IMR-90 (cell line): ENCODE measurements around the gene KRT78. TPM values are rescaled to one million over a fixed set of nuclear protein-coding genes. Genes with fewer than 3 reads are reported as not detected.

Experiments used
- ATAC-seq: fragments of 200-7000 bp; cut with Tn5 transposase; 2 replicates; pipeline ENCODE4 v1.9.1; 2020; ENCODE audit warnings: low read depth, mild to moderate bottlenecking, moderate library complexity
- BruUV-seq: library from RNA; stranded (reverse); fragments of 400-500 nt; replicated peaks from 2 replicates; lab custom pipeline; 2021; lab: Mats Ljungman, UMichigan
- CTCF ChIA-PET: fragments of 300-600 bp; formaldehyde crosslinking; extraction: SDS; loops from one replicate; lab custom pipeline; 2021; ENCODE audit warnings: antibody characterized with exemption; lab: Yijun Ruan, JAX
- POLR2A ChIA-PET: fragments of 300-600 bp; sonication (Branson Sonifier 250); formaldehyde crosslinking; loops from one replicate; lab custom pipeline; 2022; ENCODE audit warnings: antibody characterized with exemption; ENCODE audit not compliant: unreplicated experiment; lab: Charles Lee
- DNase-seq: peaks from one replicate; pipeline ENCODE4 v3.0.0; 2013
- H2AFZ ChIP-seq: replicated peaks from 2 replicates; pipeline ENCODE3; 2013; ENCODE audit warnings: low read length, mild to moderate bottlenecking; ENCODE audit not compliant: poor library complexity
- H2AK5ac ChIP-seq: 2 replicates; pipeline ENCODE4 v1.6.1; 2013; ENCODE audit warnings: low read depth, low read length, inconsistent platforms
- H2AK9ac ChIP-seq: replicated peaks from 2 replicates; pipeline ENCODE3; 2013; ENCODE audit warnings: mild to moderate bottlenecking, low read depth, low read length, moderate library complexity; ENCODE audit not compliant: poor library complexity
- H2BK120ac ChIP-seq: 2 replicates; pipeline ENCODE4 v1.6.1; 2013; ENCODE audit warnings: low read depth, low read length, inconsistent platforms
- H2BK15ac ChIP-seq: 3 replicates; pipeline ENCODE4 v1.6.1; 2013; ENCODE audit warnings: low read depth, low read length, inconsistent platforms
- H2BK20ac ChIP-seq: 2 replicates; pipeline ENCODE4 v1.6.1; 2013; ENCODE audit warnings: low read depth, mild to moderate bottlenecking, inconsistent platforms, low read length, moderate library complexity
- H2BK5ac ChIP-seq: 2 replicates; pipeline ENCODE4 v1.6.1; 2013; ENCODE audit warnings: mild to moderate bottlenecking, low read depth, low read length, inconsistent platforms; ENCODE audit not compliant: poor library complexity, severe bottlenecking
- H3K14ac ChIP-seq: replicated peaks from 2 replicates; pipeline ENCODE4 v1.6.1; 2013; ENCODE audit warnings: low read depth, low read length, inconsistent platforms
- H3K18ac ChIP-seq: 2 replicates; pipeline ENCODE4 v1.6.1; 2013; ENCODE audit warnings: low read depth, low read length, control low read depth
- H3K23ac ChIP-seq: 2 replicates; pipeline ENCODE4 v1.6.1; 2013; ENCODE audit warnings: low read depth, low read length, inconsistent platforms
- H3K27ac ChIP-seq: 2 replicates; pipeline ENCODE4 v1.5.1; 2013; ENCODE audit warnings: mild to moderate bottlenecking, control low read depth, low read length; ENCODE audit not compliant: insufficient read depth
- H3K27me3 ChIP-seq: 2 replicates; pipeline ENCODE4 v1.6.1; 2013; ENCODE audit warnings: low read length; ENCODE audit not compliant: control insufficient read depth, insufficient read depth
- H3K36me3 ChIP-seq: 2 replicates; pipeline ENCODE4 v1.6.1; 2013; ENCODE audit warnings: low read length, mixed read lengths; ENCODE audit not compliant: control insufficient read depth, insufficient read depth
- H3K4ac ChIP-seq: 2 replicates; pipeline ENCODE4 v1.6.1; 2013; ENCODE audit warnings: low read depth, low read length, inconsistent platforms
- H3K4me1 ChIP-seq: 2 replicates; pipeline ENCODE4 v1.6.1; 2013; ENCODE audit warnings: low read length, mixed read lengths; ENCODE audit not compliant: control insufficient read depth, insufficient read depth
- H3K4me2 ChIP-seq: 2 replicates; pipeline ENCODE4 v1.6.1; 2013; ENCODE audit warnings: low read depth, mild to moderate bottlenecking, control low read depth, low read length, moderate library complexity
- H3K4me3 ChIP-seq: 2 replicates; pipeline ENCODE4 v1.5.1; 2013; ENCODE audit warnings: low read depth, mild to moderate bottlenecking, control low read depth, low read length, moderate library complexity; ENCODE audit not compliant: insufficient read depth
- H3K56ac ChIP-seq: 2 replicates; pipeline ENCODE4 v1.6.1; 2013; ENCODE audit warnings: low read length, inconsistent platforms; ENCODE audit not compliant: insufficient read depth; ENCODE audit errors: extremely low read depth
- H3K79me1 ChIP-seq, 2 experiments: 2 replicates each; pipeline ENCODE4 v1.6.1; 2013; ENCODE audit warnings: low read length in 2 of 2, inconsistent platforms in 1 of 2, low read depth in 1 of 2
- H3K9ac ChIP-seq: 2 replicates; pipeline ENCODE4 v1.6.1; 2013; ENCODE audit warnings: low read depth, low read length, control low read depth
- H3K9me1 ChIP-seq: 2 replicates; pipeline ENCODE4 v1.6.1; 2013; ENCODE audit warnings: low read length, inconsistent platforms; ENCODE audit not compliant: insufficient read depth
- H3K9me3 ChIP-seq: 2 replicates; pipeline ENCODE4 v1.6.1; 2013; ENCODE audit warnings: low read length; ENCODE audit not compliant: control insufficient read depth, insufficient read depth
- H4K20me1 ChIP-seq: 2 replicates; pipeline ENCODE4 v1.6.1; 2013; ENCODE audit warnings: low read length, inconsistent platforms; ENCODE audit not compliant: insufficient read depth
- H4K5ac ChIP-seq: 2 replicates; pipeline ENCODE4 v1.6.1; 2013; ENCODE audit warnings: mild to moderate bottlenecking, low read depth, low read length, control low read depth
- H4K8ac ChIP-seq, 2 experiments: 2 replicates each; pipeline ENCODE4 v1.6.1; 2013; ENCODE audit warnings: low read depth in 2 of 2, low read length in 2 of 2, control low read depth in 1 of 2, inconsistent platforms in 1 of 2
- H4K91ac ChIP-seq: 2 replicates; pipeline ENCODE4 v1.6.1; 2013; ENCODE audit warnings: low read depth, low read length, inconsistent platforms; ENCODE audit not compliant: insufficient read depth
- CEBPB ChIP-seq: IDR thresholded peaks from 2 replicates; pipeline ENCODE4 v1.6.1; 2012; ENCODE audit warnings: low read depth, low read length, improper control_type of control experiment
- MAZ ChIP-seq: IDR thresholded peaks from 2 replicates; pipeline ENCODE4 v1.6.1; 2012; ENCODE audit warnings: low read depth, mild to moderate bottlenecking, low read length, improper control_type of control experiment, moderate library complexity, borderline replicate concordance
- RCOR1 ChIP-seq: IDR thresholded peaks from 2 replicates; pipeline ENCODE4 v1.6.1; 2012; ENCODE audit warnings: mild to moderate bottlenecking, low read length, improper control_type of control experiment; ENCODE audit not compliant: insufficient replicate concordance
- RFX5 ChIP-seq: IDR thresholded peaks from 2 replicates; pipeline ENCODE4 v1.8.0; 2012; ENCODE audit warnings: low read depth, mild to moderate bottlenecking, low read length, moderate library complexity
- SMC3 ChIP-seq: fragments of 150-350 bp; IDR thresholded peaks from 2 replicates; pipeline ENCODE4 v1.6.1; 2016; ENCODE audit warnings: low read depth, mild to moderate bottlenecking, antibody characterized with exemption, low read length, moderate library complexity
- WGBS, 2 experiments: methylation state at CpG; one replicate each; pipeline versions ENCODE4 v1.1.5 to v1.1.7; 2013; ENCODE audit warnings: missing lambda C conversion rate in 2 of 2; ENCODE audit not compliant: insufficient read length in 1 of 2; ENCODE audit errors: extremely low coverage in 2 of 2; 5-methylcytosine and 5-hydroxymethylcytosine counted together
- dilution Hi-C: fragments of 300-500 bp; cut with HindIII; formaldehyde crosslinking; loops from one replicate; pipeline ENCODE4 v1.14.3; 2018; ENCODE audit warnings: low sequenced_read_pairs; ENCODE audit not compliant: unreplicated experiment
- in situ Hi-C: fragments of 300-500 bp; cut with MboI; formaldehyde crosslinking; loops from 3 replicates; pipeline ENCODE4 v1.14.3; 2019; ENCODE audit warnings: low sequenced_read_pairs, inconsistent platforms, mixed read lengths
- intact Hi-C: fragments of 100-400 bp; cut with micrococcal nuclease; formaldehyde crosslinking; loops from 2 replicates; pipeline ENCODE4 v1.10.0; 2022
- polyA plus RNA-seq, 3 experiments: library from polyadenylated mRNA; depleted of rRNA; stranded (reverse); fragments of >200 nt; gene quantifications; 2 replicates each; pipeline ENCODE4 v1.2.3, GENCODE V29; 2012; ENCODE audit warnings: low replicate concordance in 1 of 3
- total RNA-seq: library from RNA; depleted of rRNA; stranded (reverse); fragments of >200 nt; gene quantifications from 2 replicates; pipeline ENCODE4 v1.2.3, GENCODE V29; 2012

Gene KRT78
- total and polyA plus RNA-seq, 2 of the 4 experiments (the other 2 are of a cell fraction), result not detected

GRCh38 chr12:52860102-52860823 is 11.5 kb upstream of the KRT78 start:
- Histone ChIP-seq H2AFZ (no peak overlapping the region), H2BK5ac (no peak overlapping the region), H4K5ac (no peak overlapping the region), H3K18ac (no peak overlapping the region), H3K56ac (no peak overlapping the region), H2BK20ac (no peak overlapping the region), H4K91ac (no peak overlapping the region), H2AK5ac (no peak overlapping the region), H4K8ac (no peak overlapping the region), H3K9me3 (no peaks in the 10 kb centered on the region), H3K79me1 (no peaks in the 10 kb centered on the region), H3K23ac (no peak overlapping the region), H2BK15ac (no peak overlapping the region), H3K36me3 (no peaks in the 10 kb centered on the region), H3K4me1 (no peaks in the 10 kb centered on the region), H3K9me1 (no peaks in the 10 kb centered on the region), H3K4me2 (no peak overlapping the region), H2AK9ac (no peak overlapping the region), H4K20me1 (no peaks in the 10 kb centered on the region), H3K9ac (no peak overlapping the region), H3K14ac (no peak overlapping the region), H3K27me3 (peaks cover 19% of the 10 kb centered on the region), H3K27ac (no peak overlapping the region), H3K4me3 (no peak overlapping the region), H2BK120ac (no peak overlapping the region), H3K4ac (no peak overlapping the region)
- BruUV-seq, result no TSS peak
- peak; percentile 78 for ATAC-seq
- DNase-seq, result peak; percentile 52
- dilution Hi-C loops (no loop called here), in situ Hi-C loops (no loop called here), intact Hi-C loops (loop anchor here (10.0 kb wide), 1 partner anchor 135 kb away; no protein-coding TSS in a partner anchor)
- ChIA-PET CTCF (interaction anchor here (0.6 to 0.7 kb wide), 2 partner anchors 10 kb away, joined by 3 read pairs; no protein-coding TSS in a partner anchor), POLR2A (no interaction called here)
- TF ChIP-seq RCOR1, result no peak
- TF ChIP-seq MAZ, result no peak
- TF ChIP-seq CEBPB, result peak; percentile 77
- no peak for TF ChIP-seq RFX5
- TF ChIP-seq SMC3, result no peak
- WGBS, 2 experiments, result no CpG with 5 or more reads among the region's 6 CpGs
